Esophagus squamous epithelium (tissue), 4 donors: Measurements from ENCODE around the gene F11R.

Source experiments
- POLR2A ChIP-seq, 4 donors: fragments of 450-650 bp; IDR thresholded peaks; one replicate each; pipeline ENCODE4 v1.6.1; 2017; ENCODE audit warnings: antibody characterized with exemption in 4 of 4, mild to moderate bottlenecking in 4 of 4, moderate library complexity in 3 of 4
- TF ChIP-seq, protein P1 (sequence below), 6 experiments: fragments of 450-650 bp in 4 of 6; fragments of 200-600 bp in 2 of 6; sonication (generic) in 2 of 6; IDR thresholded peaks; one replicate each; pipeline ENCODE4 v1.5.1; 2016 to 2019; ENCODE audit warnings: antibody characterized with exemption in 6 of 6, mild to moderate bottlenecking in 4 of 6, moderate library complexity in 4 of 6

DNA sequence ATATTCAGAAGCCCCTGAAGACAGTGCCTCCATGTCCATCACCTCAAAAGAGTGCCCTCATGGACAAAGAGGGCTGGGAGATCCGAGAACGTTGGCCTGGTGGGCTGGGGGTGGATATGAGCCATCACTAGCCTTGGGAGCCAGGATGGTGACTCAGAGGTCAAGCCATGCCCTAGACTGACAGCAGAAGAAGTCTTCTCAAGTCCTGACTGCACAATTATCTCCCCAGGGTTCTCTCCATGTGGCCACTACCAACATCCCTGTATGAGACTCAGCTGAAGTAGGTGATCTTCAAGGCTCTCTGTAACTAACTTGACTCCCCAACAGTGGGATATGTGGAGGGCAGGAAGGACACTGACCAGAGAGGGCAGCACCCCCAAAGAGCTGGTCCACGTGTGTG lies 31.9 kb upstream of the F11R start:
- TF ChIP-seq, protein P1, sequence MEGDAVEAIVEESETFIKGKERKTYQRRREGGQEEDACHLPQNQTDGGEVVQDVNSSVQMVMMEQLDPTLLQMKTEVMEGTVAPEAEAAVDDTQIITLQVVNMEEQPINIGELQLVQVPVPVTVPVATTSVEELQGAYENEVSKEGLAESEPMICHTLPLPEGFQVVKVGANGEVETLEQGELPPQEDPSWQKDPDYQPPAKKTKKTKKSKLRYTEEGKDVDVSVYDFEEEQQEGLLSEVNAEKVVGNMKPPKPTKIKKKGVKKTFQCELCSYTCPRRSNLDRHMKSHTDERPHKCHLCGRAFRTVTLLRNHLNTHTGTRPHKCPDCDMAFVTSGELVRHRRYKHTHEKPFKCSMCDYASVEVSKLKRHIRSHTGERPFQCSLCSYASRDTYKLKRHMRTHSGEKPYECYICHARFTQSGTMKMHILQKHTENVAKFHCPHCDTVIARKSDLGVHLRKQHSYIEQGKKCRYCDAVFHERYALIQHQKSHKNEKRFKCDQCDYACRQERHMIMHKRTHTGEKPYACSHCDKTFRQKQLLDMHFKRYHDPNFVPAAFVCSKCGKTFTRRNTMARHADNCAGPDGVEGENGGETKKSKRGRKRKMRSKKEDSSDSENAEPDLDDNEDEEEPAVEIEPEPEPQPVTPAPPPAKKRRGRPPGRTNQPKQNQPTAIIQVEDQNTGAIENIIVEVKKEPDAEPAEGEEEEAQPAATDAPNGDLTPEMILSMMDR (IDR thresholded peaks at IDR 0.05) = no peak
- no peak for TF ChIP-seq POLR2A (IDR thresholded peaks at IDR 0.05)
